Naive thymus-derived CD4-positive, alpha-beta T cell (primary cell): ENCODE data around the gene REV1. TPM values are rescaled to one million over a fixed set of nuclear protein-coding genes. Genes with fewer than 3 reads are reported as not detected.

Source experiments
- ATAC-seq: fragments of 150-1000 bp; cut with Tn5 transposase; 2 replicates; pipeline ENCODE4 v1.10.0; 2021; ENCODE audit warnings: mild to moderate bottlenecking, moderate library complexity
- CTCF ChIA-PET: fragments of 350-600 bp; sonication (Branson Sonifier 250); formaldehyde crosslinking; loops from one replicate; lab custom pipeline; 2021; ENCODE audit warnings: antibody characterized with exemption; lab: Charles Lee
- POLR2A ChIA-PET: fragments of 350-600 bp; sonication (Branson Sonifier 250); formaldehyde crosslinking; loops from one replicate; lab custom pipeline; 2021; ENCODE audit warnings: antibody characterized with exemption, inconsistent platforms; lab: Charles Lee
- DNase-seq, 9 donors: peaks; one replicate each; pipeline versions ENCODE4 v3.0.0 to v3.0.0-alpha.2; 2020 to 2022; ENCODE audit warnings: mixed read lengths in 1 of 9
- H3K27ac ChIP-seq: one replicate; pipeline ENCODE4 v1.7.0; 2013; ENCODE audit warnings: mild to moderate bottlenecking, low read depth, low read length, moderate library complexity
- H3K27me3 ChIP-seq, 2 donors: one replicate each; pipeline ENCODE4 v1.7.0; 2013; ENCODE audit warnings: low read length in 2 of 2, mild to moderate bottlenecking in 2 of 2, moderate library complexity in 2 of 2; ENCODE audit not compliant: control insufficient read depth in 2 of 2, insufficient read depth in 2 of 2
- H3K36me3 ChIP-seq, 3 experiments: 1 replicate in 2 of 3; 2 replicates in 1 of 3; pipeline ENCODE4 v1.7.0; 2013; ENCODE audit warnings: low read length in 3 of 3, mild to moderate bottlenecking in 3 of 3, moderate library complexity in 1 of 3; ENCODE audit not compliant: insufficient read depth in 3 of 3, control insufficient read depth in 2 of 3
- H3K4me1 ChIP-seq, 2 donors: one replicate each; pipeline ENCODE4 v1.7.0; 2013; ENCODE audit warnings: low read length in 2 of 2, mild to moderate bottlenecking in 2 of 2, moderate library complexity in 1 of 2; ENCODE audit not compliant: control insufficient read depth in 2 of 2, insufficient read depth in 2 of 2
- H3K4me3 ChIP-seq: 2 replicates; pipeline ENCODE4 v1.7.0; 2013; ENCODE audit warnings: mild to moderate bottlenecking, low read length
- H3K9me3 ChIP-seq, 3 experiments: 1 replicate in 2 of 3; 2 replicates in 1 of 3; pipeline ENCODE4 v1.7.0; 2013; ENCODE audit warnings: low read length in 3 of 3; ENCODE audit not compliant: control insufficient read depth in 2 of 3
- H3K27ac Mint-ChIP-seq, 9 donors: one replicate each; pipeline ENCODE4 v1.8.0; 2020 to 2022; ENCODE audit warnings: mixed read lengths in 9 of 9, mild to moderate bottlenecking in 8 of 9, moderate library complexity in 5 of 9, inconsistent platforms in 2 of 9
- H3K27me3 Mint-ChIP-seq, 5 donors: one replicate each; pipeline ENCODE4 v1.8.0; 2021 to 2022; ENCODE audit warnings: mixed read lengths in 5 of 5, mild to moderate bottlenecking in 1 of 5
- H3K36me3 Mint-ChIP-seq, 5 donors: one replicate each; pipeline ENCODE4 v1.8.0; 2020 to 2022; ENCODE audit warnings: mixed read lengths in 5 of 5, mild to moderate bottlenecking in 3 of 5, inconsistent platforms in 1 of 5
- H3K4me1 Mint-ChIP-seq, 7 donors: one replicate each; pipeline ENCODE4 v1.8.0; 2020 to 2022; ENCODE audit warnings: mixed read lengths in 7 of 7, mild to moderate bottlenecking in 3 of 7, inconsistent platforms in 1 of 7
- H3K4me3 Mint-ChIP-seq, 10 donors: one replicate each; pipeline ENCODE4 v1.8.0; 2020 to 2022; ENCODE audit warnings: mild to moderate bottlenecking in 10 of 10, mixed read lengths in 10 of 10, moderate library complexity in 6 of 10, inconsistent platforms in 2 of 10
- H3K9me3 Mint-ChIP-seq, 11 donors: one replicate each; pipeline ENCODE4 v1.8.0; 2020 to 2022; ENCODE audit warnings: mixed read lengths in 11 of 11, mild to moderate bottlenecking in 4 of 11, inconsistent platforms in 1 of 11, moderate library complexity in 1 of 11
- intact Hi-C, 2 donors: fragments of 100-400 bp; cut with micrococcal nuclease; formaldehyde crosslinking; loops; one replicate each; pipeline ENCODE4 v1.15.1; 2023
- polyA plus RNA-seq, 2 donors: library from polyadenylated mRNA; unstranded; fragments of 300-500 nt; fragmentation: Illumina TruSeq; gene quantifications; one replicate each; pipeline ENCODE4 v1.2.3, GENCODE V29; 2021
- total RNA-seq, 6 experiments: library from RNA in 5 of 6; stranded (reverse) in 5 of 6; gene quantifications; 1 replicate in 5 of 6; 2 replicates in 1 of 6; pipeline ENCODE4 v1.2.3 and lab custom pipeline; 2021 to 2026

The REV1 gene
- total and polyA plus RNA-seq, 7 experiments from 2014 or later = 23.1 to 72.5 (median 54.3) TPM

- peaks cover 1 to 16% (median 14%) of the 10 kb centered on the region in 7 donors for H3K4me1 Mint-ChIP-seq
- CTCF ChIA-PET = no interaction called here
- no peaks in the 10 kb centered on the region for H3K9me3 ChIP-seq
- H3K4me3 Mint-ChIP-seq = no peak overlapping the region
- intact Hi-C loops = no loop called here
- no peaks in the 10 kb centered on the region for H3K9me3 Mint-ChIP-seq
- H3K4me3 ChIP-seq = no peak overlapping the region
- ATAC-seq (no peak), DNase-seq (no peak)
- H3K36me3 Mint-ChIP-seq = peaks cover 4 to 38% (median 16%) of the 10 kb centered on the region in 5 donors
- H3K4me1 ChIP-seq = no peaks in the 10 kb centered on the region
- no peak overlapping the region for H3K27ac ChIP-seq
- peaks cover 0 to 33% (median 9%) of the 10 kb centered on the region in 3 experiments for H3K36me3 ChIP-seq
- no peaks in the 10 kb centered on the region for H3K27me3 Mint-ChIP-seq
- H3K27ac Mint-ChIP-seq = peak overlapping the region in 1 of 9 donors; percentile 20
- POLR2A ChIA-PET = interaction anchor here (0.7 kb wide), 1 partner anchor 44 kb away, joined by 3 read pairs; no protein-coding TSS in a partner anchor
- H3K27me3 ChIP-seq = no peaks in the 10 kb centered on the region
These were observed 39.6 kb downstream of the REV1 start for GRCh38 chr2:99450199-99450598.

GRCh38 chr2:99448556-99448955 lies 41.3 kb downstream of the REV1 start:
- Histone ChIP-seq H3K9me3 (no peaks in the 10 kb centered on the region), H3K27me3 (no peaks in the 10 kb centered on the region), H3K36me3 (peaks cover 0 to 32% (median 9%) of the 10 kb centered on the region in 3 experiments), H3K27ac (no peak overlapping the region), H3K4me1 (no peaks in the 10 kb centered on the region), H3K4me3 (no peak overlapping the region)
- Mint-ChIP-seq H3K9me3 (no peaks in the 10 kb centered on the region), H3K4me1 (peaks cover 8 to 25% (median 16%) of the 10 kb centered on the region in 7 donors), H3K36me3 (peaks cover 4 to 34% (median 14%) of the 10 kb centered on the region in 5 donors), H3K27ac (peak overlapping the region in 2 of 9 donors; percentile 7 to 28), H3K4me3 (no peak overlapping the region), H3K27me3 (no peaks in the 10 kb centered on the region)
- ChIA-PET CTCF (no interaction called here), POLR2A (no interaction called here)
- ATAC-seq (no peak), DNase-seq (no peak)
- intact Hi-C loops = no loop called here

GRCh38 chr2:99445065-99445464 lies 44.8 kb downstream of the REV1 start:
- H3K27me3 ChIP-seq = no peaks in the 10 kb centered on the region
- no peaks in the 10 kb centered on the region for H3K9me3 ChIP-seq
- ChIA-PET POLR2A (no interaction called here), CTCF (interaction anchor here (1.1 kb wide), 1 partner anchor 9 kb away, joined by 6 read pairs; no protein-coding TSS in a partner anchor)
- no peaks in the 10 kb centered on the region for H3K27me3 Mint-ChIP-seq
- H3K4me3 ChIP-seq = no peak overlapping the region
- H3K27ac ChIP-seq = no peak overlapping the region
- H3K36me3 Mint-ChIP-seq = peaks cover 4 to 21% (median 11%) of the 10 kb centered on the region in 5 donors
- peaks cover 7 to 23% (median 14%) of the 10 kb centered on the region in 7 donors for H3K4me1 Mint-ChIP-seq
- H3K4me1 ChIP-seq = no peaks in the 10 kb centered on the region
- H3K36me3 ChIP-seq = peaks cover 0 to 23% (median 9%) of the 10 kb centered on the region in 3 experiments
- peak overlapping the region in 4 of 9 donors; percentile 1 to 58 (median 25) for H3K27ac Mint-ChIP-seq
- intact Hi-C loops = no loop called here
- no peaks in the 10 kb centered on the region for H3K9me3 Mint-ChIP-seq
- ATAC-seq = no peak
- no peak for DNase-seq
- H3K4me3 Mint-ChIP-seq = no peak overlapping the region

GRCh38 chr2:99444222-99444621 lies 45.6 kb downstream of the REV1 start:
- no peak overlapping the region for H3K4me3 ChIP-seq
- H3K9me3 ChIP-seq = no peaks in the 10 kb centered on the region
- no peak for DNase-seq
- Mint-ChIP-seq H3K4me3 (no peak overlapping the region), H3K4me1 (peaks cover 7 to 23% (median 14%) of the 10 kb centered on the region in 7 donors), H3K9me3 (no peaks in the 10 kb centered on the region), H3K36me3 (peaks cover 4 to 21% (median 11%) of the 10 kb centered on the region in 5 donors), H3K27me3 (no peaks in the 10 kb centered on the region), H3K27ac (peak overlapping the region in 5 of 9 donors; percentile 11 to 58 (median 49))
- no peaks in the 10 kb centered on the region for H3K27me3 ChIP-seq
- peaks cover 0 to 23% (median 9%) of the 10 kb centered on the region in 3 experiments for H3K36me3 ChIP-seq
- ChIA-PET CTCF (no interaction called here), POLR2A (no interaction called here)
- no peaks in the 10 kb centered on the region for H3K4me1 ChIP-seq
- ATAC-seq = no peak
- H3K27ac ChIP-seq = no peak overlapping the region
- intact Hi-C loops = no loop called here

GRCh38 chr2:99442837-99443236 lies 47.0 kb downstream of the REV1 start:
- Mint-ChIP-seq H3K4me1 (peaks cover 7 to 23% (median 14%) of the 10 kb centered on the region in 7 donors), H3K27ac (no peak overlapping the region), H3K9me3 (no peaks in the 10 kb centered on the region), H3K4me3 (no peak overlapping the region), H3K36me3 (peaks cover 0 to 20% (median 9%) of the 10 kb centered on the region in 5 donors), H3K27me3 (no peaks in the 10 kb centered on the region)
- ATAC-seq (no peak), DNase-seq (peak in 1 of 9 donors; percentile 1)
- no peaks in the 10 kb centered on the region for H3K4me1 ChIP-seq
- CTCF ChIA-PET = no interaction called here
- no peak overlapping the region for H3K27ac ChIP-seq
- intact Hi-C loops = loop anchor here in 1 of 2 donors (1.0 kb wide), 1 partner anchor 47 kb away; the partner anchor contains the start of gene REV1
- H3K9me3 ChIP-seq = no peaks in the 10 kb centered on the region
- peaks cover 0 to 22% (median 0%) of the 10 kb centered on the region in 3 experiments for H3K36me3 ChIP-seq
- POLR2A ChIA-PET = no interaction called here
- H3K27me3 ChIP-seq = no peaks in the 10 kb centered on the region
- no peak overlapping the region for H3K4me3 ChIP-seq

GRCh38 chr2:99439971-99440505 lies 49.8 kb downstream of the REV1 start:
- peak overlapping the region in 3 of 9 donors; percentile 20 to 56 (median 48) for H3K27ac Mint-ChIP-seq
- H3K9me3 Mint-ChIP-seq = no peaks in the 10 kb centered on the region
- Histone ChIP-seq H3K36me3 (peaks cover 0 to 15% (median 0%) of the 10 kb centered on the region in 3 experiments), H3K9me3 (no peaks in the 10 kb centered on the region), H3K27ac (no peak overlapping the region), H3K4me1 (no peaks in the 10 kb centered on the region), H3K4me3 (no peak overlapping the region), H3K27me3 (no peaks in the 10 kb centered on the region)
- no peak overlapping the region for H3K4me3 Mint-ChIP-seq
- no peaks in the 10 kb centered on the region for H3K27me3 Mint-ChIP-seq
- DNase-seq (no peak), ATAC-seq (no peak)
- ChIA-PET CTCF (interaction anchor here (0.6 kb wide), 1 partner anchor 1000 kb away, joined by 5 read pairs; no protein-coding TSS in a partner anchor), POLR2A (no interaction called here)
- intact Hi-C loops = no loop called here
- peaks cover 4 to 15% (median 9%) of the 10 kb centered on the region in 7 donors for H3K4me1 Mint-ChIP-seq
- H3K36me3 Mint-ChIP-seq = peaks cover 0 to 16% (median 5%) of the 10 kb centered on the region in 5 donors
